GM23338 (cell line): Measurements from ENCODE around the gene TRMT44. TPM values are rescaled to one million over a fixed set of nuclear protein-coding genes. Genes with fewer than 3 reads are reported as not detected.

Experiments used
- ATAC-seq: fragments of 200-7000 bp; cut with Tn5 transposase; 3 replicates; pipeline ENCODE4 v1.9.1; 2020
- DNase-seq: peaks from one replicate; pipeline ENCODE4 v3.0.0-alpha.2; 2015; ENCODE audit warnings: low spot score
- H2AFZ ChIP-seq: fragments of 200-600 bp; sonication (generic); 2 replicates; pipeline ENCODE4 v1.8.0; 2016; ENCODE audit warnings: antibody characterized with exemption, mild to moderate bottlenecking, moderate library complexity
- H3F3A ChIP-seq: fragments of 200-600 bp; sonication (generic); replicated peaks from 2 replicates; pipeline ENCODE4 v1.8.0; 2017; ENCODE audit warnings: antibody characterized with exemption, mixed run types, low read depth
- H3K27ac ChIP-seq: fragments of 200-600 bp; sonication (generic); 2 replicates; pipeline ENCODE4 v1.6.1; 2016; ENCODE audit warnings: low read depth
- H3K27me3 ChIP-seq: fragments of 200-600 bp; sonication (generic); 2 replicates; pipeline ENCODE4 v1.8.0; 2016; ENCODE audit warnings: mild to moderate bottlenecking, mixed run types, moderate library complexity; ENCODE audit not compliant: insufficient read depth
- H3K36me3 ChIP-seq: fragments of 200-600 bp; sonication (generic); 2 replicates; pipeline ENCODE4 v1.8.0; 2016; ENCODE audit warnings: mild to moderate bottlenecking; ENCODE audit not compliant: insufficient read depth
- H3K4me1 ChIP-seq: fragments of 200-600 bp; sonication (generic); 2 replicates; pipeline ENCODE4 v1.8.0; 2016; ENCODE audit warnings: mild to moderate bottlenecking, moderate library complexity; ENCODE audit not compliant: insufficient read depth
- H3K4me2 ChIP-seq: fragments of 200-600 bp; sonication (generic); 2 replicates; pipeline ENCODE4 v1.7.1; 2017; ENCODE audit warnings: mixed run types
- H3K4me3 ChIP-seq: fragments of 200-600 bp; sonication (generic); 2 replicates; pipeline ENCODE4 v1.6.1; 2016; ENCODE audit warnings: mixed run types
- H3K79me2 ChIP-seq: fragments of 200-600 bp; sonication (generic); replicated peaks from 2 replicates; pipeline ENCODE4 v1.8.0; 2017; ENCODE audit warnings: mild to moderate bottlenecking; ENCODE audit not compliant: insufficient read depth
- H3K9me2 ChIP-seq: fragments of 200-600 bp; sonication (generic); 2 replicates; pipeline ENCODE4 v1.8.0; 2017; ENCODE audit not compliant: insufficient read depth
- H4K20me1 ChIP-seq: fragments of 200-600 bp; sonication (generic); replicated peaks from 2 replicates; pipeline ENCODE4 v1.8.0; 2017; ENCODE audit warnings: mild to moderate bottlenecking; ENCODE audit not compliant: insufficient read depth
- H3K27ac Mint-ChIP-seq: 2 replicates; pipeline ENCODE4 v1.8.0; 2020; ENCODE audit warnings: inconsistent platforms, mild to moderate bottlenecking, moderate library complexity, mixed read lengths
- H3K27me3 Mint-ChIP-seq: 3 replicates; pipeline ENCODE4 v1.8.0; 2022; ENCODE audit warnings: low read depth, mild to moderate bottlenecking, moderate library complexity, mixed read lengths, inconsistent platforms; ENCODE audit not compliant: insufficient read depth, poor library complexity
- H3K36me3 Mint-ChIP-seq: 3 replicates; pipeline ENCODE4 v1.8.0; 2021; ENCODE audit warnings: low read depth, mild to moderate bottlenecking, inconsistent platforms, moderate library complexity, mixed read lengths
- H3K4me1 Mint-ChIP-seq: 3 replicates; pipeline ENCODE4 v1.8.0; 2020; ENCODE audit warnings: mild to moderate bottlenecking, inconsistent platforms, mixed read lengths
- H3K4me3 Mint-ChIP-seq: 3 replicates; pipeline ENCODE4 v1.8.0; 2021; ENCODE audit warnings: moderate library complexity, mild to moderate bottlenecking, inconsistent platforms, mixed read lengths
- H3K9me3 Mint-ChIP-seq: 3 replicates; pipeline ENCODE4 v1.8.0; 2020; ENCODE audit warnings: moderate library complexity, mild to moderate bottlenecking, inconsistent platforms, mixed read lengths
- CREB1 ChIP-seq: fragments of 250-450 bp; sonication (Bioruptor Pico); IDR thresholded peaks from 2 replicates; pipeline ENCODE4 v1.5.0; 2020; ENCODE audit warnings: low read depth, mild to moderate bottlenecking, moderate library complexity
- CTCF ChIP-seq, 2 experiments: fragments of 200-600 bp in 1 of 2; sonication (generic) in 1 of 2; conservative IDR thresholded peaks; 2 replicates each; pipeline versions ENCODE4 v1.5.1 to v1.6.1; 2016 to 2017; ENCODE audit warnings: antibody characterized with exemption in 2 of 2, low read depth in 2 of 2, mild to moderate bottlenecking in 2 of 2, moderate library complexity in 1 of 2
- EZH2 ChIP-seq: fragments of 200-600 bp; sonication (generic); IDR thresholded peaks from one replicate; pipeline ENCODE4 v1.8.0; 2017; ENCODE audit warnings: antibody characterized with exemption, mild to moderate bottlenecking, low read depth; ENCODE audit not compliant: unreplicated experiment
- EZH2phosphoT487 ChIP-seq: fragments of 200-600 bp; sonication (generic); IDR thresholded peaks from one replicate; pipeline ENCODE4 v1.8.1; 2018; ENCODE audit warnings: antibody characterized with exemption; ENCODE audit not compliant: unreplicated experiment
- NANOG ChIP-seq: IDR thresholded peaks from 2 replicates; pipeline ENCODE4 v1.6.1; 2016; ENCODE audit warnings: antibody characterized with exemption, borderline replicate concordance
- REST ChIP-seq: IDR thresholded peaks from one replicate; pipeline ENCODE4 v1.6.1; 2018; ENCODE audit warnings: antibody characterized with exemption; ENCODE audit not compliant: unreplicated experiment
- ZNF114 ChIP-seq: fragments of 250-450 bp; sonication (Bioruptor Pico); IDR thresholded peaks from 2 replicates; pipeline ENCODE4 v1.5.0; 2020; ENCODE audit warnings: mild to moderate bottlenecking, moderate library complexity
- ZNF331 ChIP-seq: fragments of 250-450 bp; sonication (Bioruptor Pico); IDR thresholded peaks from 2 replicates; pipeline ENCODE4 v1.5.0; 2020; ENCODE audit warnings: low read depth, mild to moderate bottlenecking, moderate library complexity
- ZNF462 ChIP-seq: fragments of 250-450 bp; sonication (Bioruptor Pico); IDR thresholded peaks from 2 replicates; pipeline ENCODE4 v1.5.0; 2020; ENCODE audit warnings: mild to moderate bottlenecking, moderate library complexity
- polyA plus RNA-seq: library from polyadenylated mRNA; unstranded; fragments of >200 nt; fragmentation: Nextera tagmentation; extraction: Ambion mirVana; gene quantifications from 2 replicates; pipeline ENCODE4 v1.2.1, GENCODE V29; 2016
- total RNA-seq: library from RNA; depleted of rRNA; stranded (reverse); fragments of >200 nt; shearing (Covaris generic); gene quantifications from 2 replicates; pipeline ENCODE4 v1.2.3, GENCODE V29; 2014

Gene TRMT44
- total and polyA plus RNA-seq, 2 experiments from 2014 or later, result 10.3 to 49.8 TPM

GRCh38 chr4:8465615-8466611, 25.3 kb downstream of the TRMT44 start:
- peaks cover 6% of the 10 kb centered on the region for H3K27me3 Mint-ChIP-seq

More at GRCh38 chr4:8465615-8466611, 25.3 kb downstream of the TRMT44 start:
- Histone ChIP-seq H3K9me2 (no peaks in the 10 kb centered on the region), H2AFZ (no peak overlapping the region), H3K27me3 (no peaks in the 10 kb centered on the region), H4K20me1 (peaks cover 2% of the 10 kb centered on the region), H3K79me2 (no peaks in the 10 kb centered on the region), H3K4me2 (no peak overlapping the region), H3K36me3 (no peaks in the 10 kb centered on the region; the same call in 1 of the 2 replicates), H3K4me1 (no peaks in the 10 kb centered on the region), H3K4me3 (no peak overlapping the region), H3K27ac (no peak overlapping the region), H3F3A (no peaks in the 10 kb centered on the region; the same call in 1 of the 2 replicates)
- Mint-ChIP-seq H3K36me3 (peaks cover 43% of the 10 kb centered on the region), H3K9me3 (no peaks in the 10 kb centered on the region), H3K4me1 (peaks cover 13% of the 10 kb centered on the region), H3K27ac (no peak overlapping the region), H3K4me3 (no peak overlapping the region)
- DNase-seq, result no peak
- TF ChIP-seq ZNF331 (CRISPR knock-in tag), result no peak
- no peak for TF ChIP-seq ZNF462
- TF ChIP-seq EZH2phosphoT487, result no peak
- no peak for TF ChIP-seq EZH2
- no peak for TF ChIP-seq CTCF (conservative IDR thresholded peaks at IDR 0.05; ENCODE audit: low read depth in 2 of 2)
- no peak for TF ChIP-seq CREB1
- no peak for TF ChIP-seq REST
- TF ChIP-seq NANOG, result no peak
- no peak for TF ChIP-seq ZNF114 (CRISPR knock-in tag)
- ATAC-seq, result no peak
